ENCODE measurements around the gene MAN2B2.

GRCh38 chr4:6539009-6539764 lies 35.8 kb upstream of the MAN2B2 start:
- TF ChIP-seq, protein P1, sequence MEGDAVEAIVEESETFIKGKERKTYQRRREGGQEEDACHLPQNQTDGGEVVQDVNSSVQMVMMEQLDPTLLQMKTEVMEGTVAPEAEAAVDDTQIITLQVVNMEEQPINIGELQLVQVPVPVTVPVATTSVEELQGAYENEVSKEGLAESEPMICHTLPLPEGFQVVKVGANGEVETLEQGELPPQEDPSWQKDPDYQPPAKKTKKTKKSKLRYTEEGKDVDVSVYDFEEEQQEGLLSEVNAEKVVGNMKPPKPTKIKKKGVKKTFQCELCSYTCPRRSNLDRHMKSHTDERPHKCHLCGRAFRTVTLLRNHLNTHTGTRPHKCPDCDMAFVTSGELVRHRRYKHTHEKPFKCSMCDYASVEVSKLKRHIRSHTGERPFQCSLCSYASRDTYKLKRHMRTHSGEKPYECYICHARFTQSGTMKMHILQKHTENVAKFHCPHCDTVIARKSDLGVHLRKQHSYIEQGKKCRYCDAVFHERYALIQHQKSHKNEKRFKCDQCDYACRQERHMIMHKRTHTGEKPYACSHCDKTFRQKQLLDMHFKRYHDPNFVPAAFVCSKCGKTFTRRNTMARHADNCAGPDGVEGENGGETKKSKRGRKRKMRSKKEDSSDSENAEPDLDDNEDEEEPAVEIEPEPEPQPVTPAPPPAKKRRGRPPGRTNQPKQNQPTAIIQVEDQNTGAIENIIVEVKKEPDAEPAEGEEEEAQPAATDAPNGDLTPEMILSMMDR (IDR thresholded peaks at IDR 0.05; ENCODE audit: low read depth, low read length) = no peak
- TF ChIP-seq EZH2phosphoT487 (IDR thresholded peaks at IDR 0.05; ENCODE audit: low read depth) = no peak
